GM12873 (cell line): ENCODE measurements around the gene KRTAP10-8.

ENCODE experiments used
- TF ChIP-seq, protein P1 (sequence below): IDR thresholded peaks from 2 replicates; pipeline ENCODE4 v1.5.1; 2012; ENCODE audit warnings: low read depth, mild to moderate bottlenecking, moderate library complexity, low read length, control low read depth; ENCODE audit not compliant: insufficient read depth; ENCODE audit errors: missing control alignments

Gene KRTAP10-8

DNA sequence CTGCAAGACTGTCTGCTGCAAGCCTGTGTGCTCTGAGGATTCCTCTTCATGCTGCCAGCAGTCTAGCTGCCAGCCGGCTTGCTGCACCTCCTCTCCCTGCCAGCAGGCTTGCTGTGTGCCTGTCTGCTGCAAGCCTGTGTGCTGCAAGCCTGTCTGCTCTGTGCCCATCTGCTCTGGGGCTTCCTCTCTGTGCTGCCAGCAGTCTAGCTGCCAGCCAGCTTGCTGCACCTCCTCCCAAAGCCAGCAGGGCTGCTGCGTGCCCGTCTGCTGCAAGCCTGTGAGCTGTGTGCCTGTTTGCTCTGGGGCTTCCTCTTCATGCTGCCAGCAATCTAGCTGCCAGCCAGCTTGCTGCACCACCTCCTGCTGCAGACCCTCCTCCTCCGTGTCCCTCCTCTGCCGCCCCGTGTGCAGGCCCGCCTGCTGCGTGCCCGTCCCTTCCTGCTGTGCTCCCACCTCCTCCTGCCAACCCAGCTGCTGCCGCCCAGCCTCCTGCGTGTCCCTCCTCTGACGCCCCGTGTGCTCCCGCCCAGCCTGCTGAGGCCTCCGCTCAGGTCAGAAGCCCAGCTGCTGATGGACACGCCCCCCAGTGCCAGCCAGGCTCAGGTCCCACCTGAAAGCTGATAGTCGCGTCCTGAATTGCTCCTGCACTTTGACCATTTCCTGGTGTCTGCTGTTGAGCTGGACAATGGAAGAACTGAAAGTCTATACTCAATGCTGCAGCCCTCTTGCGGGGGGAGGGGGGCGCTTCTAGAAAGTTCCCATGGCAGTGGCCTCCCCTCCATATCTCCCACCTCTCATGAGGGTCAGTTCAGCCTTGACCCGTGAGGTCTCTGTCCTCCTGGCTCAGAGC, 37.2 kb upstream of the KRTAP10-8 start:
- TF ChIP-seq, protein P1, sequence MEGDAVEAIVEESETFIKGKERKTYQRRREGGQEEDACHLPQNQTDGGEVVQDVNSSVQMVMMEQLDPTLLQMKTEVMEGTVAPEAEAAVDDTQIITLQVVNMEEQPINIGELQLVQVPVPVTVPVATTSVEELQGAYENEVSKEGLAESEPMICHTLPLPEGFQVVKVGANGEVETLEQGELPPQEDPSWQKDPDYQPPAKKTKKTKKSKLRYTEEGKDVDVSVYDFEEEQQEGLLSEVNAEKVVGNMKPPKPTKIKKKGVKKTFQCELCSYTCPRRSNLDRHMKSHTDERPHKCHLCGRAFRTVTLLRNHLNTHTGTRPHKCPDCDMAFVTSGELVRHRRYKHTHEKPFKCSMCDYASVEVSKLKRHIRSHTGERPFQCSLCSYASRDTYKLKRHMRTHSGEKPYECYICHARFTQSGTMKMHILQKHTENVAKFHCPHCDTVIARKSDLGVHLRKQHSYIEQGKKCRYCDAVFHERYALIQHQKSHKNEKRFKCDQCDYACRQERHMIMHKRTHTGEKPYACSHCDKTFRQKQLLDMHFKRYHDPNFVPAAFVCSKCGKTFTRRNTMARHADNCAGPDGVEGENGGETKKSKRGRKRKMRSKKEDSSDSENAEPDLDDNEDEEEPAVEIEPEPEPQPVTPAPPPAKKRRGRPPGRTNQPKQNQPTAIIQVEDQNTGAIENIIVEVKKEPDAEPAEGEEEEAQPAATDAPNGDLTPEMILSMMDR = peak; percentile 6

DNA sequence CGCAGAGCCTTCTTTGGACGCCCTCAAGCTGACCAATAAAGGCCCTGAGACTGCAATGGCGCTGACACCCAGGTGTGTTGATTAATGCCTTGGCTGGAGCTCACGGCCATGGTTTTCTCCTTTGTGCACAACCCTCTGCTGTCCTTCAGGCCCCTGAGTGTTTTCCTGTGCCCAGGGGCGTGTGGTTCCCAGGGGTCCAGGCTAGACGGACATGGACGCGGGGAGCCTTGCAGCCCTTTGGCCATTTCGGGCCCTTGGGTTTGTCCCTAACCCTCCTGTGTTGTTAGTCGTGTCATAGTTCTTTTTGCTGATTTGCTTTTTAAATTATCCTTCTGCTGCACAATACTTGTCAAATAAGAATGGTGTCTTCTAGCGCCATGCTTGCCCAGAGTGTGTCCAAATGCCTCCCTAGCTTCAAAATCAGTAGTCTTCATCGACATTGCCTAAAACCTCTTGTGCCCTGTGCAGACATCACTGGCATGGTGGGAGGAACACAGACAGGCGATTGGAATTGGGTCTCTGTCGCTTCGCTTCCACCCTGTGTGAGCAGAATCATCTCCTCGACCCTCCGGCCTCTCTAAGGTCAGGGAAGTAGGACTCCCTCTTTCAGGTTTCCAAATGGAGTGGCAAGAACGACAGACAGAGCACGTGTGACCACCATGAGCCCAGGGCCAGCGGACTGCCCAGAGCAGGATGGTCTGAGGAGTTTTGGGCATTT, 36.4 kb upstream of the KRTAP10-8 start:
- TF ChIP-seq, protein P1 = no peak

DNA sequence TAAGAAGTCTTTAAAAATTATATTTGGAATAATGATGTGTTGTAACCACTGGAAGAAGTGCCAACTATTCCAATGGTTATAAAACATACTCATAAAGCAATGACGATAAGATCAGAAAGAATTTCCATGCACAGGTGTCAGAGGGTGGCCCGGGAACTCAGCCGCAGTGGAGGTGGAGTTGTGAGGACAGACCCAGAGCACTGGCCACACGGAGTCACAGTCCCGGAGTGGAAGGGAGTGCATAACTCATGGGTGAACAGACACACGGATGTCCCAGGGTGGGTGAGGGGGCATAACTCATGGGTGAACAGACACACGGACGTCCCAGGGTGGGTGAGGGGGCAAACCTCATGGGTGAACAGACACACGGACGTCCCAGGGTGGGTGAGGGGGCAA, 35.9 kb upstream of the KRTAP10-8 start:
- TF ChIP-seq, protein P1 = no peak

DNA sequence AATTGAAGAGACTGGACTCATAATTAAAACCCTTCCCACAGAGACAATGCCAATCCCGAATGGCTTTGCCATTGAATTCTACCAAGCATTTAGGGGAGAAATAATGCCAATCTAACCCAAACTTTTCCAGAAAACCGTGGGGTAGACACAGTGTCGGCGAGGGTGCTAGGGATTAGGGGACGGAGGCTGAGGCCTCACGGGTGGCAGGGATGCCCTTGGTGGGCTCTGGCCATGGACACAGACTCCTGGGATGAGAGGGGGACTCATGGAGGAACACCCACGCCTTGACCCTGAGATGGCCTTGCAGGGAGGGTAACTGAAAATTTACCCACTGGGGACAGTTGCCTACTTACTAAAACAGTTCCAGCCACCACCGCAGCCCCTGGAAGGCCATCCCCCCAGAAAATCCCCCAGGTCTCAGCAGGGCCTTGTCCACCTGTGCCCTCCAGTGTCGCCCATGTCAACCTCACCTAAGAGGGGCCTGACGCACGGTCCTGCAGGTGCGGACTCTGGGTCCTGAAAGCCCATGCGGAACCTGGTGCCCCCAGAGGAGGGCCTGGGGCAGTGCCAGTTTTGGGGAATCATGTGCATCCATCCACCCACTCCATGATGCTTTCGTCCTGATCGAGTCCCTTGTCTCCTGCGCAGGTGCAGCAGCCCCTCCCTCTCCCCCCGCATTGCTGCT, 33.4 kb upstream of the KRTAP10-8 start:
- TF ChIP-seq, protein P1 = no peak

DNA sequence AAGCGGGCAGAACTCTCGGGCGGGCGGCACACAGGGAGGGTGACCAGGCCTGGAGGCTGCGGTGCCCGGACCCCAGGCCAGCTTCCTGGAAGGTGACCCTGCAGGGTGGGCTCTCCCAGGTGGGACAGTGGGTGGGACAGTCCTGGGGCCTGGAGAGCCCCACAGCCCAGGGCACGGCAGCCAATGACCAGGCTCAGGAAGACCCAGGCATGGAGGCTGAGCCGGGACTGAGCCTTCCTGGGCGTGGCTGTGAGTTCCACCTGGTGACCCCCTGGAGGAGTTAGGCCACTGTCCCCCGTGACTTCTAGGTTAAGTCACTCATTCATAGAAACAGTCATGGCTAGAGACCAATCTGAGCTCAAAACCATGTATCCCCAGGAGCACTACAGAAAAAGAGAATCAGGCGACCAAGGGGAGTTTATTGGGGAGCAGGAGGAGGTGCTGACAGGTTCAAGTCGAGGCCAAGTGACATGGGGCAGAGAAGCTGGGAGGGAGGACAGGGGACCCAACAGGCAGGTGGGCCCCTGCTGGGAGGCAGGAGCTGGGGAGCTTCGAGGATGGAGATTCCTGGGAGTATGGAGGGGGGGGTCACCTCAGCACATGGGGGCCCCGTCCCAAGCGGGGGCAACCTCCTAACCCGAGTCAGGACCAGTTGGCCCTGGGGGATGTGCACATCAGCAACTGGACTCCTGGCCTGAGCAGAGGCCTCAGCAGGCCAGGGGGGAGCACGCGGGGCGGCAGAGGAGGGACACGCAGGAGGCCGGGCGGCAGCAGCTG, 32.6 kb upstream of the KRTAP10-8 start:
- TF ChIP-seq, protein P1 = no peak

DNA sequence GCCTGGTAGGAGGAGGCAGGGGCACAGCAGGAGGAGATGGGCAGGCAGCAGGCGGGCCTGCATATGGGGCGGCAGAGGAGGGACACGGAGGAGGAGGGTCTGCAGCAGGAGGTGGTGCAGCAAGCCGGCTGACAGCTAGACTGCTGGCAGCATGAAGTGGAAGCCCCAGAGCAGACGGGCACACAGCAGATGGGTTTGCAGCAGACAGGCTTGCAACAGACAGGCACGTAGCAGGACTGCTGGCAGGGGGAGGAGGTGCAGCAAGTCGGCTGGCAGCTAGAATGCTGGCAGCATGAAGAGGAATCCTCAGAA, 32.1 kb upstream of the KRTAP10-8 start:
- TF ChIP-seq, protein P1 = no peak
